MM.1S (cell line): ENCODE results near the gene ULK1.
A peak's percentile ranks its signal among the peaks of the same experiment; 100 is the strongest.

Source experiments
- DNase-seq: peaks from one replicate; pipeline ENCODE4 v3.0.0-alpha.2; 2015
- H2AFZ ChIP-seq: fragments of 300-600 bp; sonication (generic); 2 replicates; pipeline ENCODE4 v1.6.0; 2016; ENCODE audit warnings: antibody characterized with exemption, low read length
- H3F3A ChIP-seq: fragments of 300-600 bp; sonication (generic); 2 replicates; pipeline ENCODE4 v1.6.1; 2016; ENCODE audit warnings: mild to moderate bottlenecking, antibody characterized with exemption, low read length, moderate library complexity, mixed read lengths; ENCODE audit not compliant: insufficient read depth
- H3K27ac ChIP-seq: fragments of 300-600 bp; sonication (generic); 2 replicates; pipeline ENCODE4 v1.5.1; 2016; ENCODE audit warnings: mild to moderate bottlenecking, low read length
- H3K27me3 ChIP-seq: fragments of 300-600 bp; sonication (generic); replicated peaks from 2 replicates; pipeline ENCODE4 v1.6.0; 2016; ENCODE audit warnings: low read length; ENCODE audit not compliant: insufficient read depth
- H3K36me3 ChIP-seq: fragments of 300-600 bp; sonication (generic); replicated peaks from 2 replicates; pipeline ENCODE4 v1.6.1; 2016; ENCODE audit warnings: mild to moderate bottlenecking, low read length, mixed read lengths; ENCODE audit not compliant: insufficient read depth
- H3K4me1 ChIP-seq: fragments of 300-600 bp; sonication (generic); 2 replicates; pipeline ENCODE4 v1.6.1; 2016; ENCODE audit warnings: low read length, mixed read lengths
- H3K4me2 ChIP-seq: fragments of 300-600 bp; sonication (generic); 2 replicates; pipeline ENCODE4 v1.6.0; 2016; ENCODE audit warnings: low read depth, low read length
- H3K4me3 ChIP-seq: fragments of 300-600 bp; sonication (generic); 2 replicates; pipeline ENCODE4 v1.5.1; 2016; ENCODE audit warnings: low read length, mixed read lengths
- H3K79me2 ChIP-seq: fragments of 300-600 bp; sonication (generic); 2 replicates; pipeline ENCODE4 v1.6.1; 2016; ENCODE audit warnings: mixed run types, low read length, mixed read lengths
- H3K9ac ChIP-seq: fragments of 300-600 bp; sonication (generic); 2 replicates; pipeline ENCODE4 v1.6.1; 2016; ENCODE audit warnings: low read length, mixed read lengths
- H3K9me2 ChIP-seq: fragments of 300-600 bp; sonication (generic); replicated peaks from 2 replicates; pipeline ENCODE4 v1.6.1; 2016; ENCODE audit warnings: mild to moderate bottlenecking, low read length, mixed read lengths; ENCODE audit not compliant: insufficient read depth
- H3K9me3 ChIP-seq: fragments of 300-600 bp; sonication (generic); replicated peaks from 2 replicates; pipeline ENCODE4 v1.6.1; 2016; ENCODE audit warnings: mild to moderate bottlenecking, low read length, mixed read lengths; ENCODE audit not compliant: insufficient read depth
- H4K20me1 ChIP-seq: fragments of 300-600 bp; sonication (generic); 2 replicates; pipeline ENCODE4 v1.6.1; 2016; ENCODE audit warnings: mild to moderate bottlenecking, low read length, moderate library complexity, mixed read lengths; ENCODE audit not compliant: insufficient read depth
- EZH2 ChIP-seq: fragments of 300-600 bp; sonication (generic); optimal IDR thresholded peaks from 2 replicates; pipeline ENCODE3; 2017; ENCODE audit warnings: low read depth, mild to moderate bottlenecking, antibody characterized with exemption, low read length, mixed read lengths
- EZH2phosphoT487 ChIP-seq: fragments of 300-600 bp; sonication (generic); IDR thresholded peaks from 2 replicates; pipeline ENCODE4 v1.6.1; 2018; ENCODE audit warnings: antibody characterized with exemption, low read length
- TF ChIP-seq, protein P1 (sequence below): fragments of 300-600 bp; sonication (generic); IDR thresholded peaks from 2 replicates; pipeline ENCODE4 v1.5.1; 2016; ENCODE audit warnings: antibody characterized with exemption, low read length, mixed read lengths

Gene ULK1

DNA sequence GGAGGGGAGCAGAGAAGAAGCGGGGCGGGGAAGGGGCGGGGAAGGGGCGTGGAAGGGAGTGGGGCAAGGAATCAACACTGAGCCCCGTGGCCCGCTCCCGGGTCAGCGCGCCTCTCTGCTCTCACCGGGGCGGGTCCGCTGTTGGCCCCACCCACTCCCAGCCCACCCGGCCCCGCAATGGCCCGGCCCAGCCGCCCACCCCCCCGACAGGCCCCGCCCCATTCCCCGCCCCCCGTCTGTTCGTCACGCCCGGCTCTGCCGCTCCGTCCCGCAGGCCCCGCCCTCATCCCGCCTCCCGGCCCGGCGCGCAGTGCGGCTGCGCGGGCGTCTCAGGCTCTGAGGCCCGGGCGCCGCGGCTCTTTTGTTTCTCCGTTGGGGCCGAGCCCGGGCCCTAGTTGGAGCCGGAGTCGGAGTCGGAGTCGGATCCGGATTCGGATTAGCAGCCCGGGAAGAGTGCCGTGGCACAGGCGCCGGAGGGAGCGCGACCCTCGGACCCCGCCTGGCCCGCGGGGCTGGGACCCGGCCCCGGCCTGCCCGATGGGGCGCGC lies at the start of gene ULK1:
TSS of gene ULK1 (plus strand) at position 310 of the 548 bp plus-strand sequence. CDS start 380 bp downstream, outside the sequence.
- Histone ChIP-seq H3K79me2 (no peaks in the 10 kb centered on the region; the same call in 1 of the 2 replicates), H3K27me3 (no peaks in the 10 kb centered on the region), H3F3A (no peaks in the 10 kb centered on the region), H3K9me3 (no peaks in the 10 kb centered on the region), H3K4me3 (peak within 1 kb of the TSS; percentile 67), H3K27ac (peak within 1 kb of the TSS; percentile 67; the same call in 1 of the 2 replicates), H3K9me2 (no peaks in the 10 kb centered on the region), H4K20me1 (no peaks in the 10 kb centered on the region), H3K9ac (peak within 1 kb of the TSS; percentile 82), H3K4me2 (peak within 1 kb of the TSS; percentile 87), H3K36me3 (no peaks in the 10 kb centered on the region), H3K4me1 (no peaks in the 10 kb centered on the region), H2AFZ (no peak within 1 kb of the TSS)
- TF ChIP-seq EZH2phosphoT487 (no peak), EZH2 (no peak)
- TF ChIP-seq, protein P1, sequence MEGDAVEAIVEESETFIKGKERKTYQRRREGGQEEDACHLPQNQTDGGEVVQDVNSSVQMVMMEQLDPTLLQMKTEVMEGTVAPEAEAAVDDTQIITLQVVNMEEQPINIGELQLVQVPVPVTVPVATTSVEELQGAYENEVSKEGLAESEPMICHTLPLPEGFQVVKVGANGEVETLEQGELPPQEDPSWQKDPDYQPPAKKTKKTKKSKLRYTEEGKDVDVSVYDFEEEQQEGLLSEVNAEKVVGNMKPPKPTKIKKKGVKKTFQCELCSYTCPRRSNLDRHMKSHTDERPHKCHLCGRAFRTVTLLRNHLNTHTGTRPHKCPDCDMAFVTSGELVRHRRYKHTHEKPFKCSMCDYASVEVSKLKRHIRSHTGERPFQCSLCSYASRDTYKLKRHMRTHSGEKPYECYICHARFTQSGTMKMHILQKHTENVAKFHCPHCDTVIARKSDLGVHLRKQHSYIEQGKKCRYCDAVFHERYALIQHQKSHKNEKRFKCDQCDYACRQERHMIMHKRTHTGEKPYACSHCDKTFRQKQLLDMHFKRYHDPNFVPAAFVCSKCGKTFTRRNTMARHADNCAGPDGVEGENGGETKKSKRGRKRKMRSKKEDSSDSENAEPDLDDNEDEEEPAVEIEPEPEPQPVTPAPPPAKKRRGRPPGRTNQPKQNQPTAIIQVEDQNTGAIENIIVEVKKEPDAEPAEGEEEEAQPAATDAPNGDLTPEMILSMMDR: no peak
- DNase-seq: peak; percentile 79

DNA sequence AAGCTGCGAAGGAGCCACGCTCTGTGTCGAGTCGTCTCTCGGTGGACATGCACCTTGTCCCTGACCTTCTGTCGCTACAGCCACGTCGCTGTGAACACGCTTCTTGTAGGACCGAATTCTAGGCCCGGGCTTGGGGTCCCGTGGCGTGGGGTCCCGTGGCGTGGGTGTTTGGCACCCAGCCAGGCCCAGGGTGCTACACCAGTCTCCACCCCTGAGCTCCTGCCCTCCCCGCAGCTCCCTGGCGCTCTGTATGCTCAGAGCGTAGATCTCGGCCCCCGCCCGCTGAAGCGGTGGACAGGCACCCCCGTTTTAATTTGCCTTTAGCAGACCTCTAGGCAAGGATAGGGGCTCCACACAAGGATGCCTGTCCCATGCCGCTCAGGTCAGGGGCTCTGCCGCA lies 49.8 kb upstream of the ULK1 start:
- H3K4me1 ChIP-seq: no peaks in the 10 kb centered on the region
- no peak overlapping the region for H3K4me3 ChIP-seq
- H3K9ac ChIP-seq: no peak overlapping the region
- no peak overlapping the region for H2AFZ ChIP-seq
- H3K9me3 ChIP-seq: no peaks in the 10 kb centered on the region
- H3F3A ChIP-seq: no peaks in the 10 kb centered on the region
- no peaks in the 10 kb centered on the region for H3K9me2 ChIP-seq
- no peaks in the 10 kb centered on the region for H3K79me2 ChIP-seq
- H4K20me1 ChIP-seq: no peaks in the 10 kb centered on the region
- TF ChIP-seq EZH2 (no peak), EZH2phosphoT487 (no peak)
- TF ChIP-seq, protein P1: no peak
- no peak overlapping the region for H3K4me2 ChIP-seq
- H3K27me3 ChIP-seq: no peaks in the 10 kb centered on the region; the same call in 1 of the 2 replicates
- H3K27ac ChIP-seq: no peak overlapping the region
- DNase-seq: no peak
- H3K36me3 ChIP-seq: no peaks in the 10 kb centered on the region

DNA sequence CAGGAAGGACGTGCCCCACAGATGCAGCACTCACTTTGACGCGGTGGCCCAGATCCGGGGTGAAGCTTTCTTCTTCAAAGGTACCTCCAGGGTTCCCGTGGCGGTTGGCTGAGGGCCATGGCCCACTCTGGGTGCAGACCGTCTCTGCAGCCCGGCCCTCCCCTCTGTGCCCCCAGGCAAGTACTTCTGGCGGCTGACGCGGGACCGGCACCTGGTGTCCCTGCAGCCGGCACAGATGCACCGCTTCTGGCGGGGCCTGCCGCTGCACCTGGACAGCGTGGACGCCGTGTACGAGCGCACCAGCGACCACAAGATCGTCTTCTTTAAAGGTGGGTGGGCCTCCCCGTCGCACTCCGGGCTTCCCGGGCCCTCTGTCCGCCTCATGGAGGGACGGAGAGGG lies 49.3 kb upstream of the ULK1 start:
- H3K9me2 ChIP-seq: no peaks in the 10 kb centered on the region
- TF ChIP-seq, protein P1: no peak
- TF ChIP-seq EZH2phosphoT487 (no peak), EZH2 (no peak)
- H3F3A ChIP-seq: no peaks in the 10 kb centered on the region
- no peak overlapping the region for H3K9ac ChIP-seq
- H3K9me3 ChIP-seq: no peaks in the 10 kb centered on the region
- H3K79me2 ChIP-seq: no peaks in the 10 kb centered on the region
- no peak overlapping the region for H3K4me3 ChIP-seq
- no peak for DNase-seq
- H2AFZ ChIP-seq: no peak overlapping the region
- H4K20me1 ChIP-seq: no peaks in the 10 kb centered on the region
- H3K4me2 ChIP-seq: no peak overlapping the region
- no peaks in the 10 kb centered on the region for H3K4me1 ChIP-seq
- no peaks in the 10 kb centered on the region; the same call in 1 of the 2 replicates for H3K27me3 ChIP-seq
- no peak overlapping the region for H3K27ac ChIP-seq
- H3K36me3 ChIP-seq: no peaks in the 10 kb centered on the region
